GM18873 (cell line): ENCODE results near the gene MACF1.
"Not testable (repeated sequence)": the region's sequence is repeated elsewhere in the genome, so short reads cannot be mapped to it uniquely, and the experiment has no call there.

Experiments used
- ATAC-seq: cut with Tn5 transposase; IDR thresholded peaks from one replicate; pipeline ENCODE4 v1.9.1; 2021; ENCODE audit warnings: mild to moderate bottlenecking, moderate library complexity, moderate number of reproducible peaks; ENCODE audit not compliant: unreplicated experiment, low FRiP score

Gene MACF1

GRCh38 chr1:39204441-39205081 lies at the start of gene MACF1:
Gene MACF1, plus strand, starts transcription at chr1:39204695. Its CDS starts 328 bp downstream, at chr1:39205023.
- ATAC-seq: no peak

- no peak for ATAC-seq
These were observed 47.2 kb upstream of the MACF1 start for GRCh38 chr1:39157304-39157703.

- no peak for ATAC-seq
These were observed 46.0 kb upstream of the MACF1 start for GRCh38 chr1:39158327-39159086.

GRCh38 chr1:39159224-39160036 lies 45.1 kb upstream of the MACF1 start:
- no peak for ATAC-seq

GRCh38 chr1:39160703-39161102 lies 43.8 kb upstream of the MACF1 start:
- no peak for ATAC-seq

GRCh38 chr1:39161811-39162210 lies 42.7 kb upstream of the MACF1 start:
- ATAC-seq: not testable (repeated sequence)

GRCh38 chr1:39163469-39163868 lies 41.0 kb upstream of the MACF1 start:
- ATAC-seq: no peak

- ATAC-seq: no peak
These were observed 40.2 kb upstream of the MACF1 start for GRCh38 chr1:39164256-39164655.

GRCh38 chr1:39165049-39165448 lies 39.4 kb upstream of the MACF1 start:
- no peak for ATAC-seq

GRCh38 chr1:39165488-39165887 lies 39.0 kb upstream of the MACF1 start:
- no peak for ATAC-seq

GRCh38 chr1:39167632-39168209 lies 36.8 kb upstream of the MACF1 start:
- no peak for ATAC-seq

- no peak for ATAC-seq
These were observed 36.0 kb upstream of the MACF1 start for GRCh38 chr1:39168301-39169080.

- ATAC-seq: no peak
These were observed 33.5 kb upstream of the MACF1 start for GRCh38 chr1:39170731-39171667.

- ATAC-seq: no peak
These were observed 31.1 kb upstream of the MACF1 start for GRCh38 chr1:39173119-39173994.

GRCh38 chr1:39173995-39174380 lies 30.5 kb upstream of the MACF1 start:
- ATAC-seq: no peak

- ATAC-seq: no peak
These were observed 30.0 kb upstream of the MACF1 start for GRCh38 chr1:39174390-39175081.

GRCh38 chr1:39177706-39178105 lies 26.8 kb upstream of the MACF1 start:
- ATAC-seq: no peak
